ENCODE measurements around the gene TTLL11. TPM values are rescaled to one million over a fixed set of nuclear protein-coding genes. Genes with fewer than 3 reads are reported as not detected.

TTLL11 gene
- total RNA-seq, 1 experiment from 2014 or later, result 1.5 TPM

- no peaks in the 10 kb centered on the region for H3K9me3 ChIP-seq (ENCODE audit: control insufficient read depth, low read depth, low read length)
- no peaks in the 10 kb centered on the region for H3K27me3 Mint-ChIP-seq (ENCODE audit: low read depth)
- no peak overlapping the region for H3K56ac ChIP-seq (ENCODE audit: insufficient read length, low read depth, low read length)
- H2BK20ac ChIP-seq (ENCODE audit: low read depth, low read length, poor library complexity, severe bottlenecking), result no peak overlapping the region
- H3K4me1 ChIP-seq (ENCODE audit: insufficient read depth, low read length), result no peaks in the 10 kb centered on the region
- H2BK12ac ChIP-seq (ENCODE audit: insufficient read length, low read depth, low read length), result no peak overlapping the region
- H2BK120ac ChIP-seq (ENCODE audit: low read depth, low read length, poor library complexity, severe bottlenecking), result no peak overlapping the region
- H3K27ac ChIP-seq (ENCODE audit: insufficient read length, low read depth, low read length), result no peak overlapping the region
- H2BK15ac ChIP-seq (ENCODE audit: low read depth, low read length), result no peak overlapping the region
- no peaks in the 10 kb centered on the region for H3K27me3 ChIP-seq (ENCODE audit: insufficient read depth, low read length)
- H3K4me1 Mint-ChIP-seq, result peaks cover 4 to 5% of the 10 kb centered on the region in 2 experiments; a peak in 1 of 4 replicates
- H3K9me3 Mint-ChIP-seq, result no peaks in the 10 kb centered on the region
- no peak overlapping the region for H3K4me2 ChIP-seq (ENCODE audit: insufficient read depth, insufficient read length, low read length)
- H2AK5ac ChIP-seq (ENCODE audit: insufficient read length, low read length), result no peak overlapping the region
- H4K5ac ChIP-seq (ENCODE audit: insufficient read length, low read depth, low read length), result no peak overlapping the region
- no peak overlapping the region for H3K18ac ChIP-seq (ENCODE audit: insufficient read length, low read depth, low read length)
- H3K23me2 ChIP-seq (ENCODE audit: insufficient read length, low read depth, low read length, poor library complexity, severe bottlenecking), result no peaks in the 10 kb centered on the region
- H3K4me3 Mint-ChIP-seq, result no peak overlapping the region
- H3K23ac ChIP-seq (ENCODE audit: insufficient read length, low read depth, low read length), result no peak overlapping the region
- H3K79me2 ChIP-seq (ENCODE audit: insufficient read depth, low read length), result no peaks in the 10 kb centered on the region
- DNase-seq, result no peak
- H3K36me3 Mint-ChIP-seq (ENCODE audit: insufficient read depth in 1 of 3, low read depth in 3 of 3), result no peaks in the 10 kb centered on the region
- no peak overlapping the region for H3K14ac ChIP-seq (ENCODE audit: insufficient read depth, low read length)
- WGBS (ENCODE audit: extremely low coverage, insufficient read length, low lambda C conversion rate), result no CpG with 5 or more reads among the region's 19 CpGs
- no peak overlapping the region for H2BK5ac ChIP-seq (ENCODE audit: insufficient read length, low read length)
- no peak overlapping the region for H4K91ac ChIP-seq (ENCODE audit: insufficient read length, low read depth, low read length)
- no peak for TF ChIP-seq CTCF (conservative IDR thresholded peaks at IDR 0.05)
- no peaks in the 10 kb centered on the region for H3K79me1 ChIP-seq (ENCODE audit: insufficient read depth, low read depth, low read length, poor library complexity, severe bottlenecking)
- no peak overlapping the region for H3T11ph ChIP-seq (ENCODE audit: low read length)
- H3K27ac Mint-ChIP-seq, result no peak overlapping the region
- H2AFZ ChIP-seq (ENCODE audit: low read length), result no peak overlapping the region
- no peak overlapping the region for H3K4ac ChIP-seq (ENCODE audit: low read depth, low read length)
- no peak overlapping the region for H3K9ac ChIP-seq (ENCODE audit: extremely low read depth, insufficient read length, low read length)
- no peak overlapping the region for H4K8ac ChIP-seq (replicated peaks; ENCODE audit: insufficient read length, low read depth, low read length)
- no peaks in the 10 kb centered on the region for H4K20me1 ChIP-seq (ENCODE audit: control insufficient read depth, insufficient read depth, insufficient read length)
Measured at GRCh38 chr9:122053567-122054350, 39.3 kb downstream of the TTLL11 start.

All from H9 (cell line).